HG02642 (cell line): ENCODE data around the gene CCDC28B.
"Not testable (repeated sequence)": the region's sequence is repeated elsewhere in the genome, so short reads cannot be mapped to it uniquely, and the experiment has no call there.

ENCODE experiments used
- ATAC-seq: cut with Tn5 transposase; IDR thresholded peaks from one replicate; pipeline ENCODE4 v1.9.1; 2021; ENCODE audit warnings: mild to moderate bottlenecking; ENCODE audit not compliant: unreplicated experiment, poor library complexity

CCDC28B gene

DNA sequence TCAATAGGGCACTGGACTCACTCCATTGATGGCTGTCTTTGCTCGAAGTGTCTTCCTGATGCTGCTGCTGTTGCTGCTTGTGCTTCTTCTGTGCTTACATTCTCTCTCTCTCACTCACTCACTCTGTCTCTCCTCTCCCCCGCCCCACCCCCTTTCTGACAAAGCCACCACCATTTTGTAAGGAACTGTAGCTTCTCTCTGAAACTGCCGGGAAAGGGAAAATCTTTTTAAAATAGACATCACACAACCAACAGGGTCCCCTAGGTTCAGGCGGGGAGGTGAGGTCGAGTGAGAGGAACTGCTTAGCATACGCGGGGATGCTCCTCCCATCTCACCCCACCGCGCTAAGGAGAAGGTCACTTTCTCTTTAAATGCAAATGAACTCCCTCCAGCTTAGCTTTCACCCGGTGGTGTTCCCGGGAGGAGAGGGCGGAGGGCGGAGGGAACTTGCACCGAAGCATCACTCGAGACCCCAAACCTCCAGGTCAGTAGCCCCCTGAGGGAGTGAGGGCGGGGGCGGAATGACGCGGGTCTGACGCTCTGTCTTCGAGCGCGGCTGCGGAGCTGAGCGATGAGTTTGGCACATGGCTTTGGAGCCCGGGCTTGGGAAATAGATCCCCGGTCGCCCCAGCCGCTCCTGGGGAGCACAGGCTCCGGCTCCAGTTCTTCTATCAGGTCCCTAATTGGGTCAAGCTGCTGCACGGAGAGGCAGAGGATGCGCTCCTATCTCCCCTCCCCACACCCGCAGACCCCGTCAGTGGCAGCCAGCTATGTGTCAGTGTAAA is at the start of gene CCDC28B:
CCDC28B (plus strand) TSS at position 370 of the 785 bp plus-strand sequence. CDS start 1,341 bp downstream, outside the sequence.
- ATAC-seq: peak; percentile 22

DNA sequence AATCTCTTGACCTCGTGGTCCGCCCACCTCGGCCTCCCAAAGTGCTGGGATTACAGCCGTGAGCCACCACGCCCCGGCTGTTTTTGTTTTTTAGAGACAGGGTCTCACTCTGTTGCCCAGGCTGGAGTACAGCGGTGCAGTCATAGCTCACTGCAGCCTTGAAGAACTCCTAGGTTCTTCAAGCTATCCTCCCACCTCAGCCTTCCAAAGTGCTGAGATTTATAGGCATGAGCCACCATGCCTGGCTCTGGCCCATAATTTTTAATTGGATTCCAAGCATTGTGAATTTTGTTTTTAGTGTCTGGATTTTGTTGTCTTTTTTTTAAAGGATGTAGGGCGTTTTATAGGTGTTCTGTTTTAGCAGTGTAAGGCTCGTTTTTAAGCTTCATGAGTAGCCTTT is 49.5 kb upstream of the CCDC28B start:
- ATAC-seq: no peak

DNA sequence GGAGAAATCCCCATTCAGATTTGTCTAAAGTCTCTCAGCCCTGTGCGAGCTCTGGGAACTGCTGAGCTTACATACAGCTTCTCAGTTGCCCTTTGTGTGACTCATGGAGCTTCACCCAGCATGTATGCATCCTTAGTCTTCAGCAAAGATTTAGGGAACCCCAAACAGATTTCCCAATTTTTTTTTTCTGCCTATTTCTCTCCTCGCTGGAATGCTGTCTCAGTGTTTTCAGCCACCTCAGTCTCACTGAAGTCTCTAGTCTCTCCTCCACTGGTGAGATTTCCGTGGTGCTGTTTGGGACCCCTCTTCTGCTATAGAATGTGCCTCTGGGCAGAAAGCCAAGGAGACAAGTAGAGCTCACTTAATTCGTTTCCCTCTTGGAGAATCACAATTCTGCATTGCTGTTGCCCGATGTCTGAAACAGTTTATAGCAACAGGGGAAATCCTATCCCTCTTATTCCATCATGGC is 49.0 kb upstream of the CCDC28B start:
- ATAC-seq: no peak

DNA sequence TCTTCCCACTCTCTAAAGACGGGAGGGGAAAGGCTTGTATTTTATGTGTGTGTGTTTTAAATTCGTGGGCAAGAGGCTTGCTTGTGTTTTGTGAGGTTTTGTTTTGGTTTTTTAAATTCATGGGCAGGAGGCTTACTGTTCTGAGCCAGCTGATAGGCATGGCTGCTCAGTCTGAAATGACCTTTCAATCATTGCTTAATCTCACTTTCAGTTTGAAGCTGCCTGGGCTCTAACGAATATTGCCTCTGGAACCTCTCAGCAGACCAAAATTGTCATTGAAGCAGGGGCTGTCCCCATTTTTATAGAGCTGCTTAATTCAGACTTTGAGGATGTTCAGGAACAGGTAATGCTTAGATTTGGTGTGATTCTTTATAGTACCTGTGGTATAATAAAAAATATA is 41.2 kb upstream of the CCDC28B start:
- no peak for ATAC-seq

GRCh38 chr1:32163405-32163804 is 37.0 kb upstream of the CCDC28B start:
- ATAC-seq: no peak

GRCh38 chr1:32165633-32166032 is 34.8 kb upstream of the CCDC28B start:
- ATAC-seq: not testable (repeated sequence)

GRCh38 chr1:32170991-32171390 is 29.4 kb upstream of the CCDC28B start:
- no peak for ATAC-seq

DNA sequence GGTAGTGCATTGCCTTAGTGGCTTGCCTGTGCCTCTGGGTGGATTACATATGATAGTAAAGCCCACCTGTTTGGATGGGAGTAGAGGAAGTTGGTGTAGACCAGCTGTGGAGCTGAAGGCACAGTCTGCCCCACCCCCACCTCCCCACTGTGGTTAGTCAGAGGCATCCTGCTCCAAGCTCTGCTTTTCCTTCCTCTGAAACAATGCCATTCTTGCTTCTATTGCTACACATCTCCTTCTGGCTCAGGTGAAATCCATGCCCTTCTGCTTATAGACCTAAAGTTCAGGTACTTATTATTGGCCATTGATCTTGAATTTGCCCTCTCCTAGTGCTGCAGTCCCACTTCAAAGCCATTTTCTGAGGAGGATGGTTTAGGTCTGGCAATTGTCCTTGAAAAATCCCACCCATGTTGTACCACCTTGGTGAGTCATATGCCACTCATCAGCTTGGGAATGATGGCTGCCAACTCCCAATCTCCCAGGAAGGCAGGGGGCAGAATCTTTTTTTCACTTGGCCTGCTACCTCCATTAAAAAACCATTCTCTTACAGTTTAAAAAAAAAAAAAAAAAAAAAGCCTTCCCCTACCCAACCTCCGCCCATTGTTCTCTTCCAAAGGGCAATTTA is 27.7 kb upstream of the CCDC28B start:
- ATAC-seq: no peak

DNA sequence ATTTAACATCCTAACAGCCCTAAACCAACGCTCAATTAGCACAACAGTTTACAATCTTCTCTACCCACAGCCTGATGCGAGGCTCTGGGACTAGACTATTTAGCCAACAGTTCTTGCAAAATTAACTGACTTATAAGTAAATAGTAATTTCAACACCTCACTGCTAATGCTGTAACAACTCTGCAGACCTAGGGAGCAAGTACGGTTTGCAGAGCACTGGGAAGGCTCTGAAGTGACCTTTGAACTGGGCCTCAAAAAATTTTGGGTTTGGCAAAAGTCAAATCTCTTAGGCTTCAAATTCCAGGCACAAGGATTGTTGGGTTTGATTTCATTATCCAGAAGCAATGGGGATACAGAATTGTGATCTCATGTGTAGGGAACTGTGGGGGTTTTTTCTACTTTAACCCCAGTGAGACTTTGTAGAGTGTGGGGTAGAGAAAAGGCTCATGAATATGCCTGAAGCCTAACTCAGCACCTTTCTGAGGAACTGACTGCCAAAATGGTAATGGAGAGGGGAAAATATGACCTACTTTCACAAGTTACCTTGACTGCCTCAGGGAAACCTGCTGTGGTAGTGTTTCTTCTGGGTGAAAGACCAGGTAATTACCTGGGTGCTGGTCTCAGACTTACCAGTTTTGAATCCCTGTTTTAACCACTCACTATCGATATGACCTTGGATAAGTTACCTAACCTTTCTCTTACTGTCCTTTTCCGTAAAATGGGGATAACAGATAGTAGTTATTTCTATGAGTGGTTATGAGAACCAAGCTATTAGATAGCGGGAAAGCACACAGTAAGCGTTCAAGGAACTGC is 21.8 kb upstream of the CCDC28B start:
- no peak for ATAC-seq

- peak; percentile 3 for ATAC-seq
Measured at GRCh38 chr1:32179193-32179442, 21.3 kb upstream of the CCDC28B start.

GRCh38 chr1:32179443-32180185 is 20.8 kb upstream of the CCDC28B start, which contains the start of gene TXLNA:
TSS of gene TXLNA (plus strand) at chr1:32179675. CDS start at chr1:32180346, 671 bp downstream.
- ATAC-seq: peak; percentile 86

- ATAC-seq: no peak
Measured at GRCh38 chr1:32180186-32181060, 20.0 kb upstream of the CCDC28B start.

DNA sequence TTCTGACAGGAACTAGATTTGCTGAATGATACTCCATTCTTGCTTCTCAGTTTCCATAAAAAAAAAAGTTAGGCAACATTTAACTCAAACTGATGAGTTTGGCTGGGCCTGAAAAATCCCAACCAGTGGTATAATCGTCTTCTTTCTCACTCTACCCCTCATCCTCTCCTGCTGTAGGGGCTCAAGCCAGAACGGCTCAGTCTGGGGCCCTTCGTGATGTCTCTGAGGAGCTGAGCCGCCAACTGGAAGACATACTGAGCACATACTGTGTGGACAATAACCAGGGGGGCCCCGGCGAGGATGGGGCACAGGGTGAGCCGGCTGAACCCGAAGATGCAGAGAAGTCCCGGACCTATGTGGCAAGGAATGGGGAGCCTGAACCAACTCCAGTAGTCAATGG is 19.3 kb upstream of the CCDC28B start:
- no peak for ATAC-seq

DNA sequence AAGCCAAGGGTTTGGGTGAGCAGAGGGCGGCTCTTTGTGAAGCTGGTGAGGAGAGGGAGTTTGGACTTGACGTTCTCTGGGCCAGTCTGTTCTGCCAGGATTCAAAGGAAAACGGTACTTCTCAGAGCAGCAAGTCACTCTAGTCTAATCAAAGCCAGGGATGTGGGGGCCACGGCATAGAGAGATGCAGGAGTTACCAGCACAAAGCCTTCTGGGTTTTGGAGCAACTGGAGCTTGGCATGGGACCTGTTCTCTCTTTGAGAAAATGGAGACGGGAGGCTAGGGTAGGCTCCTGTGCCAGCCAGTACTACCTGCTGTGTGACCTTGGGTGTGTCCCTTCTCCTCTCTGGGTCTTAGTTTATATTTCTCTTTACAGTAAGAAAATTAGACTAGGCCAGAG is 18.8 kb upstream of the CCDC28B start:
- no peak for ATAC-seq

DNA sequence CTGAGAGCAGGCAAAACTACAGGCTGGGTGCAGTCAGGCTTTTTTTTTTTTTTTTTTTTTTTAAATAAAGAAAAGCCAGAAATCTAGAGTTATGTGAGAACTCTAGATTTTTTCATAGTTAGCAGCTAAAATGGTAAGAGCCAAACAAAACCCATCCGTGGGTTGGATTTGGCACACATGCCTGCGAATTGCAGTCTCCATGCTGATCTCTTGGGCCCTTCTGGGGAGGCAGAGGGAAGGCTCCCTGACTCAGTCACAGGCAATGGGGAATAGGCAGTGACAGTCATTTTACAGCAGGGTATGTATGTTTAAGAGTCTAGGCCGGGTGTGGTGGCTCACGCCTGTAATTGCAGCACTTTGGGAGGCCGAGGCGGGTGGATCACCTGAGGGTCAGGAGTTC is 18.3 kb upstream of the CCDC28B start:
- ATAC-seq: no peak

DNA sequence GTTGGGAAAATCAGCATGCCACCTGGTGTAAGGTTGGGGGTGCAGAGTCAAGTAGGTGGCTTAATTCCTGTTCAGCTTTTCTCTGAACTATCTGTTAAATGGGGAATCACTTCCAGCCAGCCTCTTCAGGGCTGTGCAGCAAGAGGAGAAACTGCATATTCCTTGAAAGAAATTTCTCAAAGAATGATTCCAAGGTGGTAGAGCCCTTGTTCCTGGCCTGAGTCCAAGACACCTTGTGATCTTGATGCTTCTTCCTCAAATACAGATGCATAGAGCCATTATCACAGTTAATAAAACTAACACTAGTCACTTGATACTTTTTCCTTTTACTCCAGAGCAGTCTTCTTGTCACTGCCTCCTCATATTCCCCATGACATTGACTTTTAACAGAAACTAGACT is 15.7 kb upstream of the CCDC28B start:
- no peak for ATAC-seq

- ATAC-seq: no peak
Measured at GRCh38 chr1:32186077-32186476, 14.3 kb upstream of the CCDC28B start.

DNA sequence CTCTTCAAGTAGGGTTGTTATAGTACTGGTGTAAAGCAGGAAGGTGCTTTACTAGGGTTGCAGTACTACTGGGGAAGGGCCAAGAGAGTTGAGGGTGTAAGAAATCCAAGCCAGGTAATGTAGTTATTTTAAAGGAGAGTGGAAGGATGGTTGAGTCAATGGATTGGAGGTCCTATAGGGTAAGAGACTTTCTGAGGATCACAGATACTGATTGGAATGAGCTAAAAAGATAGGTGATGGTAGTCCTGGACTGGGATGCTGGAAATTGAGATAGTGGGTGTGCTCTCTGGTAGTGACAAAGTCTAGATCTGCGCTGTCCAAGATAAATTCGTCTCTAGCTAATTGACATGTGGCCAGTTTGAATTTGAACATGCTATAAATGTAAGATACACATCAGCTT is 13.9 kb upstream of the CCDC28B start:
- no peak for ATAC-seq

DNA sequence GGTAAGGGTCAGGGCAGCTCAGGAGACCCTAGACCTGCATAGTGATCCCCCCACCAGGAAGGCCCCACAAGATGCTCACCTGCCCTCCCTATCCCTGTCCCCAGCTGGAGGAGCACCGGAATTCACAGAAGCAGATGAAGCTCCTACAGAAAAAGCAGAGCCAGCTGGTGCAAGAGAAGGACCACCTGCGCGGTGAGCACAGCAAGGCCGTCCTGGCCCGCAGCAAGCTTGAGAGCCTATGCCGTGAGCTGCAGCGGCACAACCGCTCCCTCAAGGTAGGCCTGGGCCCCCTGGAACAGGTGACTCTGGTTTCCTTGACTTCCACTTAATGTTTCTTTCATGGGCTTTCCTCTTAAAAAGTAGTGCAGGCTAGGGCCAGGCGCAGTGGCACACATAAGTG is 12.5 kb upstream of the CCDC28B start:
- ATAC-seq: no peak
